Nucleus accumbens (tissue), 56 donors: ENCODE measurements around the gene MAPK8IP3.
"Not testable (repeated sequence)": the region's sequence is repeated elsewhere in the genome, so short reads cannot be mapped to it uniquely, and the experiment has no call there.

Experiments
- DNase-seq, 56 donors: peaks; one replicate each; lab custom pipeline; 2025; lab: John Stamatoyannopoulos, UW

MAPK8IP3 gene

DNA sequence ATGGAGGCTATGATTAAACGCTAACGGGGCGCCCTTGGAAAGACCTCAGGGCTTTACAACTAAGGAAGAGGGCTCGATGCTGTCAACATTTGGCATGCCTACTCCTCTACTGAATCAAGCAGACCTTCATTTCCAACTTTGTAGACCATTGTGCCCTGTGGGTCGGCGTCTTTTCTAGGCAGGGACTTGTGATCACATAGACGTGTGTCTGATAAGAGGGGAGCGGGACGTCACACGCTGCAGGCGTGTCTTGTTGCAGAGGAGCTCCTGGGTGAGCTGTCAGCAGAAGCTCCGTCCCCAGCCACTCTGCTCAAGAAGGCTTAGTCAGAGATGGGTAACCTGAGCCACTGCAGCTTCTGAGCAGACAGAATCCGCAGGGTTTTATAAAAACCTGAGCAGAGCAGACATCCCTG lies 2.8 kb downstream of the MAPK8IP3 start:
- DNase-seq, result peak in 27 of 56 donors; percentile 6 to 73 (median 24)

DNA sequence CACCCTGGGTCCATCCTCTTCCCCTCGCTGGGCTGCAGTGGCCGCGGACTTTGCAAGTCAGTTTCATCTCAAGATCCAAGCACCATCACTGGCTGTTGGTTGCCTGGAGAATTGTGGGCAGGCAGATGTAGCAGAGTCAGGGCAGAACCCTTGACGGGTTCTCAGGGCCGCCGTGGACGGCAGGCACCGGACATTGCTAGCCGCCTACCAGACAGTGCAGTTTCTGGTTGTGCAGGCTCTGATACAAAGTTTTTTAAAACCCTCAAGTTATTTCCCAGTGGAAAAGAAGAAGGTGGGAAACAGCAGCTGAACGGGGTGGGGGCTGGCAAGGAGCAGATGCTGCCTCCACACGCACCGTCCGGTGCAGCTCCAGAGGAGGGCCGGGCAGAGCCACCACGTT lies 3.4 kb downstream of the MAPK8IP3 start:
- DNase-seq, result no peak

DNA sequence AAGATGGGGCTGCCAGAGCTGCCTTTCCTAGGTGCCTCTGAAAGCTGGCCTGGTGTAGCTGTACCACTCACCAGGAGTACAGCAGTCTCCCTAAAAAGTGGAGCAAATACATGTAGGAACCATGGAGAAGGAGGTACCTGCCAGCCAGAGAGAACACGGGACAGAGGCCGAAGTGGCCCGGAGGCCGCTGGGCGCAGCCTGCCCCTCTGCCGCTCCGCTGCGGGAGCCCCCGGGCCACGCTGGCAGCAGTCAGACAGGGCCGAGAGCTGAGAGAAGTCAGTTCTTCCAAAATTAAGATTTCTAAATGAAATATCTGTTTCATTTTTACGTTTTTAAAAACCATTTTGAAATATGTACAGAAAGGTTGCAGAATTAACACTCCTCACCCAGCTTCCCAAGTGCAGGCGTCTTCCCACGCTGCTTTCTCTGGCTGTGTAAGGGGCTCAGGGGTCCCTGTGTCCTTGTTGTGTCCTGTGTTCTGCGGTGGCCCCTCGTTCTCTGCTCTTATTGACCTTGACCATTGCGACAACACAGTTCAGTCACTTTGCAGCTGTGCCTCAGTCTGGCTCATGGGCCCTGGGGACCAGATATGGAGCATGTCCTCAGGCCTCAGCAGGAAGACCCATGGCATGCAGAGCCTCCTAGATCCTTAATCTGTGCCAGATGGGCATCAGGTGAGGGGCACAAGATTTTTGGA lies 5.0 kb downstream of the MAPK8IP3 start:
- DNase-seq, result no peak

DNA sequence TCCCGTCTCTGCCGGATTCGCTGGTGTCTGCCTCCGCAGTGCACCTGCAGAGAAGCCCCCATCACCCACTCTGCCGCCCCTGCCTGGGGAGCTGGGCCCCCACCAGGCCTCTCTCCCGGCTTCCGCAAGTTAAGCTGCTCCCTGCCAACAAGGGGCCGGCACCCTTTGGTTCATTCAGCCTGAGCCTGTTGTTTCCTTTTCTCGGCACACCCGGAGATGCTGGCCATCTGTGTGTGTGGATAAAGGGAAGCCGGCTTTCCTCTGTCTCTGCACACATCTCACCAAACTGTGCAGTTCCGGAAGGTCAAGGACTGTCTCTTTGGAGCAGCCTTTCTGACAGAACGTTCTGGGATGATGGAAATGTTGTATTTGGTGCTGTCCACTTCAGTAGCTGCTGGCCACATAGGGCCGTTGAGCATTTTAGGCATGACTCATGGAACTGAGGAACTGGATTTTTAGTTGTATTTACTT lies 6.8 kb downstream of the MAPK8IP3 start:
- DNase-seq, result no peak

DNA sequence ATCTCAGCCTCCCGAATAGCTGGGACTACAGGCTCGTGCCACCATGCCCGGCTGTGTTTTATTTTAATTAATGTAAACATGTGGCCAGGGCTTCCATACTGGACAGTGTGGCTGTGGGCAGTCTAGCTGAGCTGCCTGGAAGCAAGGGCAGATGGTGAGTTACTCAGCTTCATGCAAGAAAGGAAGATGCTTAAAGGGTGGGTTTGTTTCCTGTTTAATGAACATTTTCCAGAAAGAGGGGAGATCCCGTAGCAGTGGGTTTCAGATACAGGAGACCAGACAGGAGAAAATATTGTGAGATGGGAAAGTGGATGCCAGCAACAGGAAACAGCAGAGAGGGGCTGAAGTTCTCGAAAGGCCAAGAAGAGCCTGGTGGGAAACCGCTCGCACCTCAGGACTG lies 7.3 kb downstream of the MAPK8IP3 start:
- no peak for DNase-seq

- DNase-seq, result peak in 14 of 56 donors; percentile 1 to 55 (median 19)
These were observed 7.9 kb downstream of the MAPK8IP3 start for GRCh38 chr16:1713933-1714332.

- DNase-seq, result no peak
These were observed 9.2 kb downstream of the MAPK8IP3 start for GRCh38 chr16:1715220-1715619.

DNA sequence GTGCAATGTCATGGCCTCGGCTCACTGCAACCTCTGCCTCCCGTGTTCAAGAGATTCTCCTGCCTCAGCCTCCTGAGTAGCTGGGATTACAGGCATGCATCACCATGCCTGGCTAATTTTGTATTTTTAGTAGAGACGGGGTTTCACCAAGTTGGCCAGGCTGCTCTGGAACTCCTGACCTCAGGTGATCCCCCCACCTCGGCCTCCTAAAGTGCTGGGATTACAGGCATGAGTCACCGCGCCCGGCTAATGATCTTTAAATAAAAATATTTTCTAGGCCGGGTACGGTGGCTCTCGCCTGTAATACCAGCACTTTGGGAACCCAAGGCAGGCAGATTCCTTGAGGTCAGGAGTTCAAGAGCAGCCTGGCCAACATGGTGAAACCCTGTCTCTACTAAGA lies 12.2 kb downstream of the MAPK8IP3 start:
- not testable (repeated sequence) for DNase-seq

DNA sequence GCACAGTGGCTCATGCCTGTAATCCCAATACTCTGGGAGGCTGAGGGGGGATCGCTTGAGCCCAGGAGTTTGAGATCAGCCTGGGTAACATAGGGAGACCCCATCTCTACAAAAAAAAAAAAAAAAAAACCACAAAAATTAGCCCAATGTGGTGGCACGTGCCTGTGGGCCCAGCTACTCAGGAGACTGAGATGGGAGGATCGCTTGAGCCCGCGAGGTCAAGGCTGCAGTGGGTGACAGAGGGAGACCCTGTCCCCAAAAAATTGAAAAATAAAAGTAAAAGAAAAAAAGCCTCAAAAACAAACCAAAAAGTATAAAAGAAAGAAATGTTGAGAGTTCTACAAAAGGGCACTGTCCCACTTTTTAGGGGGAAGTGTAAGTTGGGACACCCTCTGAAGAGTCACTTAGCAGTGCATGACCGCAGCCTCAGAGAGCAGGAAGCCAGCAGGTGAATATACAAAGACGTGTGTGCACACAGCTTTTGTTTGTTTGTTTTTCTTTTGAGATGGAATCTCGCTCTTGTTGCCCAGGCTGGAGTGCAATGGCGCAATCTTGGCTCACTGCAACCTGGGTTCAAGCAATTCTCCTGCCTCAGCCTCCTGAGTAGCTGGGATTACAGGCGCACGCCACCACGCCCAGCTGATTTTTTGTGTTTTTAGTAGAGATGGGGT lies 13.7 kb downstream of the MAPK8IP3 start:
- not testable (repeated sequence) for DNase-seq

- no peak for DNase-seq
These were observed 15.4 kb downstream of the MAPK8IP3 start for GRCh38 chr16:1721372-1721771.

DNA sequence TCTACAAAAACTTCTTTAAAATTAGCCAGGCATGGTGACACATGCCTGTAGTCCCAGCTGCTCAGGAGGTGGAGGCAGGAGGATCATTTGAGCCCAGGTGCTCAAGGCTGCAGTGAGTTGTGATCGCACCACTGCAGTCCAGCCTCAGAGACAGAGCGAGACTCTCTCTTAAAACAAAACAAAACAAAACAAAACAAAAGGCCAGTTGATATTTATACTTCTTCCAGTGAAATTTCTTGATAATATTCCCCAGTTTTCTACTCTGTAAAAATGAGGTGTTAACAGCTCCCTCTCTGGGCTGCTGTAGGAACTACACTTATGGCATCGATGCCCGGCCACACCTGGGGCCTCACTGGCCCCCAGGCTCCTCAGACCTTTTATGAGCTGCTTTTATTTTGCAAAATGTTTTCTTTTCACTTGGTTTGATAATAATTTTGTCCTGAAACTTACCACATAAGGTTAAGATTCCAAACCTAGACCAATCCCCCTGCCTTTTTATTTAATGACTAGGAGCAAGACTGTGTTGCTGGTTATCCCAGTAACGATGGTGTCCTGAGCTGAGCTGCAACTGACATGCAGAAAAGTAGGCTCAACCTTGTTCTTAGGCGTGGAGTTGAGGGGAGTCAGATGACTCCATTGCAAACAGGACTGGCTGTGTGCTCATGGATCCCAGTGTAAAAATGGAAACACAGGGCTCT lies 17.6 kb downstream of the MAPK8IP3 start:
- DNase-seq, result peak in 20 of 56 donors; percentile 4 to 56 (median 28)

GRCh38 chr16:1724491-1724890 lies 18.5 kb downstream of the MAPK8IP3 start:
- no peak for DNase-seq

- no peak for DNase-seq
These were observed 20.9 kb downstream of the MAPK8IP3 start for GRCh38 chr16:1726661-1727502.

DNA sequence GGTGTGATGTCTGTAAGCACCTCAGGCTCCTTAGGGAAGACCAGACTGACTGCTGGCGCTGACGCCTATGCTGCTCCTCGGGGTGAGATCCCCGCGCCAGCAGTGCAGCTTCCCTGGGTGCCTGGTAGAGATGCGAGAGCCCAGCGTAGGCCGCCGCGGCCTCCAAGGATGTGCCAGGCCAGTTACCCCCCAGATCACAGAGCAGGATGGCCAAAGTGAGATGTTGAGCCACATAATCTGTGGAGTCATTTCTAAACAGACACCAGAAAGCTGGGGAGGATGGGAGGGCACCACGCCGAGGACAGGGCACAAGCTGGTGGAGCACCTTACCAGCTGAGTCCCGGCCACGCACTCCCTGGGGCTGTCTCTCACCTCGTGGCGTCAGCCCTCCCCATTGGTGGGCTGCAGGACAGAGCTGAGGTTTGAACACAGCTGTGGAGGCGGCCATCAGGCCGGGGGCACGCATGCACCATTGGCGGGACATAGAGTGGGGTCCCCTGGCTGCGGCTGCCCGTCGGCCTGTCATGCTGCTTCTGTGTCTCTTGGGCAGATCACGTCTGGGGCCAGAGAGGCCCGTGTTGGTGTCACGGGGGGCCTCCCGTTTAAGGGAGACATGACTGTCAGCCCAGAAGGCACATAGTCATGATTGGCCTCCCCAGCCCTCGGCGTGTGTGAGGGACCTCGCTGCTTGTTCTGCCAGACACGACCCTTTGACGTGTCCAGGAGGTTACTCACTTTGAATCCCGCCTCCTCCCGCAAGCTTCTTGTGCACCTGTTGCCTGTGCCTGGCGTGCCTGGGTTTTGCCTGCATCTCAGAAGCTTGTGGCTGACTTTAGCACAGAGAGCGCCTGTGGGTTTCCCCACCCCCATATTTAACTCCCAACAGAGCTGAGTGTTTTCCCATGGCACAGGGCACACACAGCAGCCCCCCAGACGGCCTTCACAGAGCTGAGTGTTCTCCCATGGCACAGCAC lies 21.9 kb downstream of the MAPK8IP3 start:
- DNase-seq, result no peak

DNA sequence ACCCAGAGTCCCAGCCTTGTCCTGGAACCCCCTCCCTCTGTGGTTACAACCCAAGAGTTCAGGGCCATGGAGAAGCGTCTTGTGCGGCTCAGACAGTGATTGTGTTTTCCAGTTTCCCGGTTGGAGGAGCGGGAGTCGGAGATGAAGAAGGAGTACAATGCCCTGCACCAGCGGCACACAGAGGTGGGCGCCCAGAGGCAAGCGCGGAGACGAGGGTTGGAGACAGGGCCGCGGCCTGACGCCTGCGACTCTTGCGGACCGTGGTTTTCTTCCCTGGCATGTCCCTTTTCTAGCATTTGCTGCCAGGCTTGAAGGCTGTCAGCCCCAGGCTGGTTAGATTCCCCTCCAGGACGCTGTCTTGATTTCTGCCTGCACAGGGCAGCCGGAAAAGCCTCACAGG lies 23.0 kb downstream of the MAPK8IP3 start:
- DNase-seq, result no peak

GRCh38 chr16:1729445-1729844 lies 23.4 kb downstream of the MAPK8IP3 start:
- DNase-seq, result no peak

- DNase-seq, result no peak
These were observed 25.1 kb downstream of the MAPK8IP3 start for GRCh38 chr16:1731073-1731472.

DNA sequence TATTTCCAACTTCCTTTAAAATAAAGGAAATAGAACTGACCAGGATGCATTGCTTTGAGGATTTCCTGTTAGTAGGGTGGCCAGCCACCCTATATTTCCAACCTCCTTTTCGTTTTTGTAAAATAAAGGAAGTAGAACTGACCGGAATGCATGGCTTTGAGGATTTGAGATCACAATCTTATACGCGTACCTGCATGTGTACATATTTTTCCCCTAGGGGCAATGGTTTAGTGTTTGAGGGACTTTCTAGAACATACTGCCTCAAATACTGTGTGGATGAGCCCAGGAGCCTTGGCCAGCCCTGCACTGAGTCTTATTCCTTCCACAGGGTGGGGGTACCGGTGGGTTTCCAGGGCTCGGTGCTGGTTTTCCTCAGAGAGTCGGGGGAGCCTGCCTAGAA lies 25.6 kb downstream of the MAPK8IP3 start:
- no peak for DNase-seq

- DNase-seq, result no peak
These were observed 26.1 kb downstream of the MAPK8IP3 start for GRCh38 chr16:1732071-1732470.
